ENCODE data around the gene RET.

RET gene

GRCh38 chr10:43106256-43107091 lies 29.6 kb downstream of the RET start:
- DNase-seq (ENCODE audit: low read depth in 2 of 2), result no peak

DNA sequence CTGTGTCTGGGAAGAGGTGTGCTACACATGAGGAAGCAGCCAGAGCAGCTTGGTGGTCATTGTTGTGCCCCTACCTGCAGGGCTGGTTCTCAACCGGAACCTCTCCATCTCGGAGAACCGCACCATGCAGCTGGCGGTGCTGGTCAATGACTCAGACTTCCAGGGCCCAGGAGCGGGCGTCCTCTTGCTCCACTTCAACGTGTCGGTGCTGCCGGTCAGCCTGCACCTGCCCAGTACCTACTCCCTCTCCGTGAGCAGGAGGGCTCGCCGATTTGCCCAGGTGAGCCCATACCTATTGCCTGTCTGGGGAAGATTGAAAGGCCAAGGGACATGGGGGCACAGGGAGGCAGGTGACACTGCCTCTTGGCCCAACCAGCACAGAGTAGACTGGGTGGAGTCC lies 32.1 kb downstream of the RET start:
- no peak for DNase-seq (ENCODE audit: low read depth in 2 of 2)

DNA sequence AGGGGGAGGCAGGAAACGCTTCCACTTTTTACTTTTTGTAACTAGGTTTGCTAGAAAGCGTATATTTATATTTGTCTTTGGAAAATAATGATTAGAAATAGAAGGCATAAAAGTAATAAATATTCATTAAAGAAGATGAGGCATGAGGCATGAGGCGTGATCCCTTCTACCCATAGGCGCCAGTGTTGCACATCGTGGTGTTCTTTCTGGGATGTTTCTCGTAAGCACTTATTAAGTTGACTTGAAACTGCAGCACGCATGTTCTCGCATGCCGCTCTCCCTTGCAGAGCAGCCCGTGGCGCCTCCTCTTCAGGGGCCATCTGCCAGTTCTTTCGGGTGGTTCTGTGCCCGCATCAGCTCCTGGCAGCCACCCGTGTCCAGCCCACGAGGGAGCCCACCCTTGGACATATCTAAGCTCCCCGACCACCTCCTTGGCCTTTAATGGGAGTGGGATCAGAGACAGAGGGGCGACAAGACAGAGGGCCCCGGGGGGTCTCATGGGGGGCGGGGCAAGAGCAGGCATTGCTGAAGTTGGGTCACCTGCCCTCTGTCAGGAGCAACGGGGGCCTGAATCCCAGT lies 32.9 kb downstream of the RET start:
- DNase-seq (ENCODE audit: low read depth in 2 of 2), result no peak

GRCh38 chr10:43110338-43111071 lies 33.6 kb downstream of the RET start:
- DNase-seq (ENCODE audit: low read depth in 2 of 2), result no peak

DNA sequence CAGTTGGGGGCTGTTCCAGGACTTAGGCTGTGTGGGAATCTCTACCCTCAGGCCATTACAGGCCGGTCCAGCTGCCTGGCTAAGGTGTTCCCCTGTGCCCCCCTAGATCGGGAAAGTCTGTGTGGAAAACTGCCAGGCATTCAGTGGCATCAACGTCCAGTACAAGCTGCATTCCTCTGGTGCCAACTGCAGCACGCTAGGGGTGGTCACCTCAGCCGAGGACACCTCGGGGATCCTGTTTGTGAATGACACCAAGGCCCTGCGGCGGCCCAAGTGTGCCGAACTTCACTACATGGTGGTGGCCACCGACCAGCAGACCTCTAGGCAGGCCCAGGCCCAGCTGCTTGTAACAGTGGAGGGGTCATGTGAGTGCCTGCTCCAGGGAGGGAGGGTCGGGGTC lies 34.2 kb downstream of the RET start:
- no peak for DNase-seq (ENCODE audit: low read depth in 2 of 2)

GRCh38 chr10:43111921-43112607 lies 35.2 kb downstream of the RET start:
- DNase-seq (ENCODE audit: low read depth in 2 of 2), result no peak

DNA sequence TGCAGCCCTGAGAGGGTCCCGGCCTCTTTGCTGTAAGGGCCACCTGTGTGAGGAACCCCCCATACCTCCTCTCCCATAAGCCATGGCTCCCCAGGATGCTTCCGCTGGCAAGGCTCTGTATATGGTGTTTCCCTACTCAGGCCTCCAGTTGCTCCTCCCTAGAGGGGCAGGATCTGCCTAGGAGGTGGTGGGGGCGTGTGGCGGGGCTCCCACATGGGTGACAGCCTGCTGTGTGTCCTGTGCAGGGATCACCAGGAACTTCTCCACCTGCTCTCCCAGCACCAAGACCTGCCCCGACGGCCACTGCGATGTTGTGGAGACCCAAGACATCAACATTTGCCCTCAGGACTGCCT lies 35.7 kb downstream of the RET start:
- no peak for DNase-seq (ENCODE audit: low read depth in 2 of 2)

GRCh38 chr10:43113201-43114087 lies 36.6 kb downstream of the RET start:
- DNase-seq (ENCODE audit: low read depth in 2 of 2), result no peak

GRCh38 chr10:43114088-43114742 lies 37.3 kb downstream of the RET start:
- no peak for DNase-seq (ENCODE audit: low read depth in 2 of 2)

DNA sequence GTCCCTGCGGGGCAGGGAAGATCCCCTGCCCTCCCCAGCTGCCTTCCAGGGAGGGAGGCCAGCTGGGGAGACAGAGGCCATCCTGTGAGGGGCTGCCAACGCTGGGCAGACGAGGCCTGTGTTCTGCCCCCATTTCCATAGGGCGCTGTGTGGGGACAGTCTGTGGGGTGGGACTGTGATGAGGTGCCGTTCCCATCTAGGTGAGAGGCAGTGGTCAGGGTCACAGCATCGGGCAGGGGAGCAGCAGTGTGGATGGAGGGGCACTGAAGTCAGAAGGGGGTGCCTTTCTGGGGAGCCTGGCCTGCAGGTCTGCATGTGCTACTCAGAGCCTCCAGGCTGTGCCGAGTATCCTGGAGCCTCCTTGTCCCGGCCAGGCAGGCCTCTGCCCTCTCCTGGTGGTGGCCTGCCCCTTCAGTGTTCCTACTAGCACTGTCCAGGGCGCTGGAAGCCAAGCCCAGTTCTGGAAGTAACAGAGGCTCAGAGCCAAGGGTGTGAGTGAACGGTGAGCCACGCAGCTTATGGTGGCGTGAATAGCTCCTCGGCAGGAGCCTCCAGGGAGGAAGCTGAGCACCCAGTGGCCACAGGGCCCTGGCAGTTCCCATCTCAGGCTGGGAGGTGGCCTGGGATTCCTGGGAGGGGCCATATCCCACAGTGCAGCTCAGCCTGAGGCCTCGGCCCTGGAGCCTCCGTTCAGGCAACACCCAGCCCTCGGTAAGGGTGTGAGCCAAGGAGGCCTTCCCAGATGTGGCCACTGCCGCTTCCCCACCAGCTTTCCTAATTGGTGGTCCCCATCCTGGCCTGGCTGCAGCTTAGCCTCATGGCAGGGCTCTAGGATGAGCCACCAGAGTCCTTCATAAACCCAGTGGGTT lies 38.1 kb downstream of the RET start:
- DNase-seq (ENCODE audit: low read depth in 2 of 2), result no peak

DNA sequence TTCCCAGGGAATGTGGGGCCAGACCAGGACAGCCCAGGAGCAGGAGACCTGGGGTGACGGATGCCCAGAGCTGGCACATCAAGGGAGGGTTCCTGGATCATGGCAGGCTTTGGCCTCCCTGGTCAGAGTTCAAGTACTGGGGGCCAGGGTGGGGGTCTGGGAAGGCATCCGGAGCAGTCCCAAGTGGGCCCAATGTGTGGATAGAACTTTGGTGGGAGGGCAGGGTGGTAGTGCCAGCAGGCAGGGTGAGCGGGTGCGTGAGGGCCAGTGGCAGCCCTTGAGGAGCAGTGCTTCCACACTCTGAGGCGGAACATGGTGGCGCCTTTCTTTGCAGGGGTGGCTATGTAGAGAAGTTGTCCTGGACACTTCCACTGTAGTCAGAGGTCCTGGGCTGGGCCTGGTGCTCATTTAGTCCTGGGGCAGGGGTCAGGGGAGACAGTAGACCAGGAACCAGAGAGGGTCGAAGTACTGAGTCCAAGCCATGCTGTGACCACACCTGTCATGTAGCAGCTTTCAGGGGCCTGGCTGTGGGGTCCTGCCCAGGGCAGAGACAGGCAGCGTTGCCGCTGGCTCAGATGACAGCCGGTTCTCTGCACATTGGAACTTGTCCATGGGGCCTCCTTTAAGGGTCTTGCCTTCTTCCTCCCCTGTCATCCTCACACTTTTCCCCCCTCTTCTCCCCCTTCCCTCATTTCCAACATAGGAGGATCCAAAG lies 39.2 kb downstream of the RET start:
- DNase-seq (ENCODE audit: low read depth in 2 of 2), result no peak

DNA sequence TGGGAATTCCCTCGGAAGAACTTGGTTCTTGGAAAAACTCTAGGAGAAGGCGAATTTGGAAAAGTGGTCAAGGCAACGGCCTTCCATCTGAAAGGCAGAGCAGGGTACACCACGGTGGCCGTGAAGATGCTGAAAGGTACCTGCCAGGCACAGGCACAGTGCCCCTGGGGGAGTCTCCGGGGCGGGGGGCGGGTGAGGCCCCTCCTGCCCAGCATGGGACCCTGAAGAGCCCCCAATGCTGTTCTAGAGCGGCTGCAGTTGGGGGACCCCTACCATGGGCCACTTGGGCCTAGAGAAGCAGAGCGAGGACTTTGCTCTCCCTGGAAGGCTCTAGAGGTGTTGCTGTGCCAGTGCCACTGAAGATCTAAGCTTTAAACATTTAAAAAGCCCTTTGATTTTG lies 39.7 kb downstream of the RET start:
- DNase-seq (ENCODE audit: low read depth in 2 of 2), result no peak

DNA sequence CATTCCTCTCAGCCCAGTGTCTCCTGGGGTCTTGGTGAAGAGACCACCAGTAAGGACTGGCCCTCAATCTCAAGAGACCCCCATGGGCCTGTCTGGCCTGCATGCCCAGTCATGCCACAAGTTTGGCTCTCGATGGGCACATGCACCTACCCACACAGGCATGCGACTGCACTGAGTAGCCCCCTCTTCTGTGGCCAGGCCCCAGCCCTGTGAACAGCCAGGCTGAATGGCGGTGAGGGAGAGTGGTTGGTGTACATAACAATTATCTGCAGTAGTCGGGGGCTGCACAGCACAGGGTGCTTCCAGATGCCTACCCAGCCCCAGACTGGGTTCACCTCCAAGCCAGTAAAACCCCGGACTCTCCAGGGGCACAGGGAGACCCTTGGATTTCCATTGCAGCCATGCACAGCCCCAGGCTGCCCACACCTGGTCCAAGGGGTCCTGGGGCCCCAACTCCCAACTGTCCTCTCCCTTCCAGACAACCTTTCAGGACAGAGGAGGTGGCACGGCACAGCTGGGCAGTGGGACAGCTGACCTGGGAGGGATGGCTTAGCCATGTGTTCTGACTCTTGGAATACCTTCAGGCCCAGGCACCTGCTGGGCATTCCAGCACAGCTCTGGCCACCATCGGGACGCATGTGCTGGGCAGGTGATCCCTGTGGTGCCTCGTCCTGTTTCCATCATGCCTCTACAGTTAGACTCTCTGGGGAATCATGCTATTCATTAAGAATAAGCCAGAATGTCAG lies 40.3 kb downstream of the RET start:
- DNase-seq (ENCODE audit: low read depth in 2 of 2), result no peak

DNA sequence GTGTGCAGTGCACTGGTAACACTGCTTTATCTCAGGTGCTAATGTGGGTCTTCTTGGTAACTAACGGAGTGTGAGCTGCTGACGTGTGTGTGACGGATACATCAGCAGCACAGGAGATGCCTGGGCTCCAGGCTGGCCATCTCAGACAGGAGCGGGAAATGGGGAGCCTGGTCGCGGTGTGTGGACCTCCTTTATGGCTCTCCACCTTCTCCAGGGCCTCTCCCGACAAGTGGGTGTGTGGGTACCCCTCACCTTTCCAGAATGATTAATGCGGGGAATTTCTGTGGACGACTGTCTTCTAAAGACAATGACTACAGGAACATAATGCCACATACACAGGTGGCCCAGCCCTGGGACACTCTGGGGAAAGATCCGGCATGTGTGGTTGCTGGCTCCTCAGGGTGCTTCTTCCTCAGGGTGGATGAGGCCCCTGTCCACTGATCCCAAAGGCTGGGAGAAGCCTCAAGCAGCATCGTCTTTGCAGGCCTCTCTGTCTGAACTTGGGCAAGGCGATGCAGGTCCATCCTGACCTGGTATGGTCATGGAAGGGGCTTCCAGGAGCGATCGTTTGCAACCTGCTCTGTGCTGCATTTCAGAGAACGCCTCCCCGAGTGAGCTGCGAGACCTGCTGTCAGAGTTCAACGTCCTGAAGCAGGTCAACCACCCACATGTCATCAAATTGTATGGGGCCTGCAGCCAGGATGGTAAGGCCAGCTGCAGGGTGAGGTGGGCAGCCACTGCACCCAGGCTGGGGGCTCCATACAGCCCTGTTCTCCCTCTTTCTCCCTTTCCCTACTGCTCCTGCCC lies 41.1 kb downstream of the RET start:
- no peak for DNase-seq (ENCODE audit: low read depth in 2 of 2)

GRCh38 chr10:43118631-43119415 lies 42.0 kb downstream of the RET start:
- DNase-seq (ENCODE audit: low read depth in 2 of 2), result no peak

DNA sequence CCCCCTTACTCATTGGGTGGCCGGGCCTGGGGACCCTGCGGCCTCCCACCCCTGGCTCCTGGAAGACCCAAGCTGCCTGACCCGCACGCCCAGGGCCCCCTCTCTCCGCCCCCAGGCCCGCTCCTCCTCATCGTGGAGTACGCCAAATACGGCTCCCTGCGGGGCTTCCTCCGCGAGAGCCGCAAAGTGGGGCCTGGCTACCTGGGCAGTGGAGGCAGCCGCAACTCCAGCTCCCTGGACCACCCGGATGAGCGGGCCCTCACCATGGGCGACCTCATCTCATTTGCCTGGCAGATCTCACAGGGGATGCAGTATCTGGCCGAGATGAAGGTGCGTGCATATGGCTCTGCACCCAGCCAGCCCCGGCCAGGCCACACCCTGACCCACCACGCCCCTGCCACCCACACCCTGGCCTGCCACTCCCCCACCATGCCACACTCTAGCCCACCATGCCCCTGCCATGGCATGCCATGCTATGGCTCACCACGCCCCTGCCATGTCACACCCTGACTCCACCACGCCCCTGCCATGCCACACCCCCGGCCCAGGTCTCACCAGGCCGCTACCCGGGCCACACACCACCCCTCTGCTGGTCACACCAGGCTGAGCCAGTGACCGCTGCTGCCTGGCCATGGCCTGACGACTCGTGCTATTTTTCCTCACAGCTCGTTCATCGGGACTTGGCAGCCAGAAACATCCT lies 42.7 kb downstream of the RET start:
- DNase-seq (ENCODE audit: low read depth in 2 of 2), result no peak

Data from stimulated activated CD8-positive, alpha-beta memory T cell treated with anti-CD3 and anti-CD28 coated beads, Interleukin-2, amount 100 ng/mL, for 48 hours (primary cell).